Activated CD8-positive, alpha-beta T cell treated with anti-CD3 and anti-CD28 coated beads, Interleukin-2, amount 10 ng/mL, durations not matched to agents 7 days and 5 days (primary cell): ENCODE results near the gene FNBP1. TPM values are rescaled to one million over a fixed set of nuclear protein-coding genes. Genes with fewer than 3 reads are reported as not detected.
"Not testable (repeated sequence)": the region's sequence is repeated elsewhere in the genome, so short reads cannot be mapped to it uniquely, and the experiment has no call there.

Experiments used
- ATAC-seq: fragments of 150-1000 bp; cut with Tn5 transposase; one replicate; pipeline ENCODE4 v1.10.0; 2021; ENCODE audit warnings: moderate library complexity
- CTCF ChIA-PET: fragments of 350-600 bp; sonication (Branson Sonifier 250); formaldehyde crosslinking; loops from one replicate; lab custom pipeline; 2021; ENCODE audit warnings: antibody characterized with exemption; lab: Charles Lee
- POLR2A ChIA-PET: fragments of 350-600 bp; sonication (Branson Sonifier 250); formaldehyde crosslinking; loops from one replicate; lab custom pipeline; 2021; ENCODE audit warnings: antibody characterized with exemption; lab: Charles Lee
- DNase-seq: peaks from one replicate; pipeline ENCODE4 v3.0.0-alpha.2; 2020
- H3K27ac Mint-ChIP-seq: one replicate; pipeline ENCODE4 v1.8.0; 2021; ENCODE audit warnings: mild to moderate bottlenecking, mixed read lengths
- H3K27me3 Mint-ChIP-seq: one replicate; pipeline ENCODE4 v1.8.0; 2021; ENCODE audit warnings: low read depth, mixed read lengths
- H3K36me3 Mint-ChIP-seq: one replicate; pipeline ENCODE4 v1.8.0; 2021; ENCODE audit warnings: low read depth, mixed read lengths
- H3K4me1 Mint-ChIP-seq: one replicate; pipeline ENCODE4 v1.8.0; 2021; ENCODE audit warnings: low read depth, mixed read lengths
- H3K4me3 Mint-ChIP-seq: one replicate; pipeline ENCODE4 v1.8.0; 2021; ENCODE audit warnings: mild to moderate bottlenecking, mixed read lengths
- H3K9me3 Mint-ChIP-seq: one replicate; pipeline ENCODE4 v1.8.0; 2022; ENCODE audit warnings: mixed read lengths; ENCODE audit not compliant: insufficient read depth
- total RNA-seq, 2 experiments: library from RNA; stranded (reverse); gene quantifications; one replicate each; pipeline ENCODE4 v1.2.3, GENCODE V29; 2021

FNBP1 gene
- total RNA-seq, 2 experiments from 2014 or later: 173 to 176 TPM

GRCh38 chr9:130021123-130021522 lies 21.9 kb downstream of the FNBP1 start:
- ChIA-PET POLR2A (interaction anchor here (1.0 kb wide), 1 partner anchor 10 kb away, joined by 5 read pairs; no protein-coding TSS in a partner anchor), CTCF (interaction anchor here (1.4 kb wide), 1 partner anchor 13 kb away, joined by 4 read pairs; no protein-coding TSS in a partner anchor)
- no peak for DNase-seq
- Mint-ChIP-seq H3K4me1 (peaks cover 74% of the 10 kb centered on the region), H3K27ac (no peak overlapping the region), H3K36me3 (peaks cover 66% of the 10 kb centered on the region), H3K27me3 (no peaks in the 10 kb centered on the region), H3K9me3 (peaks cover 10% of the 10 kb centered on the region), H3K4me3 (no peak overlapping the region)
- no peak for ATAC-seq

DNA sequence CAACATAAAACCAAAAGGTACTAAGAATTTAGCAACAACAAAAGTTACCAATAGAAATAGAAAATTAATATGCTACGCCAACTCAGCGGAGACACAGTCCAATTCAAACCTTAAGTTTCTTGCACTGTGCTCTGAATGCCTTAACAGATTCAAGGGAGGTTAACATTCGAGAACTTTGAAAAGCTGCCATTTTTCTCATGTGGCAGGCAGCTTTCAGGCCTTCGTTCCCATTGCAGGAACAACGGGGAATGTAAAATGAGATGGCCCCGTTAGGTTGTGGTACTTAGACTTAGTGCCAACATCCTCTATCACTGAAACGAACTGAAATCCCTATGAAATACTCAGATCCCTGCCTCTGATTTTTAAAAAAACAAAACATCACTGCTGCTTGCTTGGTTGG lies 22.4 kb downstream of the FNBP1 start:
- Mint-ChIP-seq H3K27me3 (no peaks in the 10 kb centered on the region), H3K36me3 (peaks cover 67% of the 10 kb centered on the region), H3K4me1 (peaks cover 69% of the 10 kb centered on the region), H3K27ac (peak overlapping the region; percentile 34), H3K4me3 (no peak overlapping the region), H3K9me3 (peaks cover 11% of the 10 kb centered on the region)
- ATAC-seq: no peak
- POLR2A ChIA-PET: interaction anchor here (0.7 to 1.0 kb wide), 2 partner anchors 11 to 132 kb away, joined by 3 to 5 read pairs; no protein-coding TSS in a partner anchor
- DNase-seq: no peak
- CTCF ChIA-PET: interaction anchor here (1.0 to 1.4 kb wide), 2 partner anchors 8 to 12 kb away, joined by 3 to 4 read pairs; no protein-coding TSS in a partner anchor

- H3K4me3 Mint-ChIP-seq: no peak overlapping the region
- H3K9me3 Mint-ChIP-seq: peaks cover 11% of the 10 kb centered on the region
- DNase-seq (no peak), ATAC-seq (no peak)
- peaks cover 73% of the 10 kb centered on the region for H3K36me3 Mint-ChIP-seq
- POLR2A ChIA-PET: interaction anchor here (0.9 to 1.5 kb wide), 2 partner anchors 12 to 17 kb away, joined by 3 to 4 read pairs; no protein-coding TSS in a partner anchor
- CTCF ChIA-PET: interaction anchor here (1.0 to 2.5 kb wide), 2 partner anchors 10 to 18 kb away, joined by 3 to 16 read pairs; no protein-coding TSS in a partner anchor
- no peaks in the 10 kb centered on the region for H3K27me3 Mint-ChIP-seq
- peaks cover 56% of the 10 kb centered on the region for H3K4me1 Mint-ChIP-seq
- no peak overlapping the region for H3K27ac Mint-ChIP-seq
These were observed 24.7 kb downstream of the FNBP1 start for GRCh38 chr9:130018265-130018664.

GRCh38 chr9:130017510-130017909 lies 25.5 kb downstream of the FNBP1 start:
- not testable (repeated sequence) for H3K27me3 Mint-ChIP-seq, ATAC-seq, H3K27ac Mint-ChIP-seq, DNase-seq, H3K4me3 Mint-ChIP-seq
- CTCF ChIA-PET: interaction anchor here (1.3 to 2.5 kb wide), 4 partner anchors 9 to 18 kb away, joined by 3 to 16 read pairs (median 4); no protein-coding TSS in a partner anchor
- POLR2A ChIA-PET: interaction anchor here (0.6 to 1.5 kb wide), 4 partner anchors 13 to 23 kb away, joined by 3 to 4 read pairs (median 3); no protein-coding TSS in a partner anchor
- Mint-ChIP-seq H3K9me3 (peaks cover 11% of the 10 kb centered on the region), H3K4me1 (peaks cover 51% of the 10 kb centered on the region), H3K36me3 (peaks cover 66% of the 10 kb centered on the region)

DNA sequence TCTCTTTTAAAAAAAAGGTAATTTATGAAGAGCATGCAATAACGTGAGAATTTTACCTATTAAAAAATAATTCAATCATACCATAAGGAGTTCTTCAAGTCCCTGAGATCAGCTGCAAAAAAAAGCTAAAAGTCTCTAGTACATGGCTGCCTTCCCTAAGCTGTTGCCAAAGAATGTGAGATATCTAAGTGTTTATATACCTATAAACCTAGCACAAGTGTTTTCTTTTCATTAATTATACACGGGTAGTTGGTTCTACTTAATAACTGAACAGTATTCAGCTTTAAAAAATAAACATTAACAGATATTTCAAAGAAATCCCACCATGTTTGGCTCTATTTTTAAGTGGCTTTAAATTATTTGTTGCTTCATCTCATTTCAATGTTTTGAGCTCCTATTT lies 25.9 kb downstream of the FNBP1 start:
- DNase-seq (no peak), ATAC-seq (no peak)
- peaks cover 11% of the 10 kb centered on the region for H3K9me3 Mint-ChIP-seq
- no peak overlapping the region for H3K27ac Mint-ChIP-seq
- CTCF ChIA-PET: interaction anchor here (1.3 to 2.5 kb wide), 4 partner anchors 8 to 17 kb away, joined by 3 to 16 read pairs (median 4); no protein-coding TSS in a partner anchor
- POLR2A ChIA-PET: interaction anchor here (0.6 to 1.5 kb wide), 5 partner anchors 14 to 128 kb away, joined by 3 to 4 read pairs (median 3); no protein-coding TSS in a partner anchor
- peaks cover 66% of the 10 kb centered on the region for H3K36me3 Mint-ChIP-seq
- H3K4me1 Mint-ChIP-seq: peaks cover 49% of the 10 kb centered on the region
- H3K4me3 Mint-ChIP-seq: no peak overlapping the region
- H3K27me3 Mint-ChIP-seq: no peaks in the 10 kb centered on the region

- H3K4me3 Mint-ChIP-seq: no peak overlapping the region
- ChIA-PET CTCF (no interaction called here), POLR2A (no interaction called here)
- H3K27ac Mint-ChIP-seq: no peak overlapping the region
- H3K27me3 Mint-ChIP-seq: no peaks in the 10 kb centered on the region
- peaks cover 16% of the 10 kb centered on the region for H3K9me3 Mint-ChIP-seq
- ATAC-seq (no peak), DNase-seq (no peak)
- H3K36me3 Mint-ChIP-seq: peaks cover 67% of the 10 kb centered on the region
- H3K4me1 Mint-ChIP-seq: peaks cover 46% of the 10 kb centered on the region
These were observed 27.5 kb downstream of the FNBP1 start for GRCh38 chr9:130015353-130016019.

DNA sequence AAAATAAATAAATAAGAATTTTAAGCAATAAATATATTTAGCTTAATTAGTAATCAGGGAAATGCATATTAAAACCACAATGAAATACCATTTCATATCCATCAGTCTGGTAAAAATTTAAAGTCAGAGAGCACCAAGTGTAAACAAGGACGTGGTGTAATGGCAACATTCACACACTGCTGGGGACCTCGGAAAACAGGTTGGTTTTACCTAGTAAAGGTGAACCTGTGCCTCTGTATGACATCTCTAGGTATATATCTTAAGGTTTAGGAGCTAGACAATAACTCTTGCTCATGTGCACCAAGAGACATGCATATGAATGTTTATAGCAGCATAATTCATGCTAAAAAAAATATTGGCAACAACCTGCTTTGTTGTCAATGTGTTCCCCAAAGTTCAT lies 29.7 kb downstream of the FNBP1 start:
- H3K27me3 Mint-ChIP-seq: no peaks in the 10 kb centered on the region
- ATAC-seq (no peak), DNase-seq (no peak)
- no peak overlapping the region for H3K27ac Mint-ChIP-seq
- peaks cover 60% of the 10 kb centered on the region for H3K36me3 Mint-ChIP-seq
- peaks cover 16% of the 10 kb centered on the region for H3K9me3 Mint-ChIP-seq
- H3K4me1 Mint-ChIP-seq: peaks cover 54% of the 10 kb centered on the region
- H3K4me3 Mint-ChIP-seq: no peak overlapping the region
- CTCF ChIA-PET: no interaction called here
- POLR2A ChIA-PET: interaction anchor here (0.9 kb wide), 1 partner anchor 10 kb away, joined by 3 read pairs; no protein-coding TSS in a partner anchor

DNA sequence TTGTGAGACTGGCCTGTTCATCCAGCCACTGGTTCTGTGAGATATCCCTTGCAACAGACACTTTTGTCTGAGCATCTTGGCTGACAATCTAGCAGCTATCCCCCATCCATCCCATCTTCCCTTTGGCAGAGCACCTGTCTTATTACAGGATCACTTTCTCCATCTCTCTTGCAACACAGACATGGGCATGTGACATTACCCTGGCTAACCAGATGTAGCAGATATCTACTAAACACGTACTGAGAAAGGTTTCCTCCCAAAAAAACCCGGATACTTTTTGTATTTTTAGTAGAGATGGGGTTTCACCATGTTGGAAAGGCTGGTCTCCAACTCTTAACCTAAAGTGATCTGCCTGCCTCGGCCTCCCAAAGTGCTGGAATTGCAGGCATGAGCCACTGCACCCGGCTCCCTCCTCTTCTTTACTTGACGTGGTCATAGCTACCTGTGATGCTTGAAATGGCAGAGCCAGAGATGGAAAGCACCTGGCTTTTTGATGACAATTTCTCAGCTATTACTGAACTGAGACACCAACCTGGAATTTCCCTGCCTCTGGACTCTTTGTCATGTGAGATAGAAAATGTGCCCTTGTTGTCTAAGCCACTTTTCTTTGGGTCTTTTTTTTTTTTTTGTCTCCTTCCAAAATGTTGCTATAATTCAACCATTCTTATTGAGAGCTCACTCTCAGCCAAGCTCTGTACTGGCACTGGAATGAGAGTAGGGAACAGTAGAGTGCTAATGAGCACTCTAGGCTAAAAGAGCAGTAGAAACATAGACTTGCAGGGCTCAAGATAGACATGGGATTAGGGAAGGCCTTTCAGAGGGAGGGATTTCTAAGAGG lies 32.6 kb downstream of the FNBP1 start:
- peaks cover 5% of the 10 kb centered on the region for H3K9me3 Mint-ChIP-seq
- peaks cover 49% of the 10 kb centered on the region for H3K36me3 Mint-ChIP-seq
- H3K27ac Mint-ChIP-seq: peak overlapping the region; percentile 46
- peaks cover 64% of the 10 kb centered on the region for H3K4me1 Mint-ChIP-seq
- POLR2A ChIA-PET: interaction anchor here (0.8 to 1.5 kb wide), 4 partner anchors 11 to 47 kb away, joined by 3 to 9 read pairs (median 4); no protein-coding TSS in a partner anchor
- no peak overlapping the region for H3K4me3 Mint-ChIP-seq
- no peaks in the 10 kb centered on the region for H3K27me3 Mint-ChIP-seq
- CTCF ChIA-PET: interaction anchor here (1.2 to 1.8 kb wide), 4 partner anchors 11 to 29 kb away, joined by 3 to 6 read pairs (median 6); no protein-coding TSS in a partner anchor
- ATAC-seq (peak; percentile 23), DNase-seq (no peak)

DNA sequence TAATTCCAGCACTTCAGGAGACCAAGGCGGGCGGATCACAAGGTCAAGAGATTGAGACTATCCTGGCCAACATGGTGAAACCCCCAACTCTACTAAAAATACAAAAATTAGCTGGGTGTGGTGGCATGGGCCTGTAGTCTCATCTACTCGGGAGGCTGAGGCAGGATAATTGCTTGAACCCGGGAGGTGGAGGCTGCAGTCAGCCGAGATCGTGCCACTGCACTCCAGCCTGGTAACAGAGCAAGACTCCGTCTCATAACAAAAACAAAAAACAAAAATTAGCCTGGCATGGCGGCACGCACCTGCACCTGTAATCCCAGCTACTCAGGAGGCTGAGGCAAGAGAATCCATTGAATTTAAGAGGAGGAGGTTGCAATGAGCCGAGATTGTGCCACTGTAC lies 33.4 kb downstream of the FNBP1 start:
- POLR2A ChIA-PET: interaction anchor here (1.0 to 1.1 kb wide), 2 partner anchors 21 to 46 kb away, joined by 3 to 4 read pairs; no protein-coding TSS in a partner anchor
- not testable (repeated sequence) for H3K9me3 Mint-ChIP-seq, H3K4me3 Mint-ChIP-seq, ATAC-seq, H3K27ac Mint-ChIP-seq, DNase-seq, H3K27me3 Mint-ChIP-seq
- Mint-ChIP-seq H3K4me1 (peaks cover 64% of the 10 kb centered on the region), H3K36me3 (peaks cover 42% of the 10 kb centered on the region)
- CTCF ChIA-PET: interaction anchor here (0.6 to 1.8 kb wide), 3 partner anchors 10 to 20 kb away, joined by 3 to 6 read pairs (median 6); no protein-coding TSS in a partner anchor

DNA sequence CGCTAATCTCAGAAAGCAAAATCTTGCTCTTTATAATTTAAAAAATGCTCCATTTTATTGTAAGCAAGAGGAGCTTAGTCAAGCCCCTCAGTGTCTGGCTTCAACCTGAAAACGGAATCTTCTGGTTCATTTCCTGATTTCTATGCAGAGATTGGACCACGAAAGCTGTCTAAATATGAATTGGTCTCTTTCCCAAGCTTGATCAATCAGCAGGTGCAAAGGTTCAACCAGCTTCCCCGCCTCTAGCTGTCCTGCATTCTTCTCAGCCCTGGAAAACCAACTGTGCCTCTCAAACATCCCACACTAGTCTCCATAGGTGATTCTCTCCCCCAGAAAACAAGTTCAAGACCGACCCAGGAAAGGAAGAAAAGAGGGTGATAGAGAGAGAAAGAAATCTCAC lies 34.5 kb downstream of the FNBP1 start:
- ATAC-seq (no peak), DNase-seq (no peak)
- Mint-ChIP-seq H3K4me1 (peaks cover 64% of the 10 kb centered on the region), H3K36me3 (peaks cover 43% of the 10 kb centered on the region), H3K4me3 (no peak overlapping the region), H3K9me3 (peaks cover 5% of the 10 kb centered on the region), H3K27ac (peak overlapping the region; percentile 78), H3K27me3 (no peaks in the 10 kb centered on the region)
- CTCF ChIA-PET: interaction anchor here (0.9 to 1.8 kb wide), 4 partner anchors 8 to 13 kb away, joined by 3 to 6 read pairs (median 4); no protein-coding TSS in a partner anchor
- POLR2A ChIA-PET: no interaction called here

GRCh38 chr9:130006952-130007351 lies 36.0 kb downstream of the FNBP1 start:
- H3K4me1 Mint-ChIP-seq: peaks cover 70% of the 10 kb centered on the region
- peaks cover 49% of the 10 kb centered on the region for H3K36me3 Mint-ChIP-seq
- DNase-seq, H3K27me3 Mint-ChIP-seq, ATAC-seq, H3K9me3 Mint-ChIP-seq: not testable (repeated sequence)
- peak overlapping the region; percentile 58 for H3K4me3 Mint-ChIP-seq
- ChIA-PET CTCF (interaction anchor here (0.8 kb wide), 1 partner anchor 11 kb away, joined by 3 read pairs; no protein-coding TSS in a partner anchor), POLR2A (interaction anchor here (1.3 kb wide), 1 partner anchor 44 kb away, joined by 4 read pairs; no protein-coding TSS in a partner anchor)
- peak overlapping the region; percentile 84 for H3K27ac Mint-ChIP-seq
